ENCODE results near the gene SPHK2.
"Not testable (repeated sequence)": the region's sequence is repeated elsewhere in the genome, so short reads cannot be mapped to it uniquely, and the experiment has no call there.

Gene SPHK2

GRCh38 chr19:48624791-48625723 lies 5.8 kb downstream of the SPHK2 start:
- no peak for DNase-seq (ENCODE audit: low read depth)

- DNase-seq (ENCODE audit: low read depth), result no peak
These were observed 6.6 kb downstream of the SPHK2 start for GRCh38 chr19:48625891-48626327.

- no peak for DNase-seq (ENCODE audit: low read depth)
These were observed 8.0 kb downstream of the SPHK2 start for GRCh38 chr19:48627201-48627864.

GRCh38 chr19:48627865-48628314 lies 8.6 kb downstream of the SPHK2 start:
- no peak for DNase-seq (ENCODE audit: low read depth)

GRCh38 chr19:48628486-48629296 lies 9.4 kb downstream of the SPHK2 start:
- no peak for DNase-seq (ENCODE audit: low read depth)

- DNase-seq (ENCODE audit: low read depth), result no peak
These were observed 9.9 kb downstream of the SPHK2 start for GRCh38 chr19:48629297-48629598.

GRCh38 chr19:48629599-48630295 lies 10.4 kb downstream of the SPHK2 start:
- no peak for DNase-seq (ENCODE audit: low read depth)

GRCh38 chr19:48630296-48631063 lies 11.2 kb downstream of the SPHK2 start:
- DNase-seq (ENCODE audit: low read depth), result no peak

- no peak for DNase-seq (ENCODE audit: low read depth)
These were observed 11.9 kb downstream of the SPHK2 start for GRCh38 chr19:48631225-48631624.

GRCh38 chr19:48632286-48632685 lies 13.0 kb downstream of the SPHK2 start:
- DNase-seq (ENCODE audit: low read depth), result not testable (repeated sequence)

GRCh38 chr19:48632692-48633147 lies 13.4 kb downstream of the SPHK2 start:
- DNase-seq (ENCODE audit: low read depth), result no peak

GRCh38 chr19:48633148-48634035 lies 14.1 kb downstream of the SPHK2 start:
- no peak for DNase-seq (ENCODE audit: low read depth)

- DNase-seq (ENCODE audit: low read depth), result no peak
These were observed 14.7 kb downstream of the SPHK2 start for GRCh38 chr19:48634036-48634342.

GRCh38 chr19:48634424-48635262 lies 15.3 kb downstream of the SPHK2 start:
- DNase-seq (ENCODE audit: low read depth), result no peak

- DNase-seq (ENCODE audit: low read depth), result no peak
These were observed 16.1 kb downstream of the SPHK2 start for GRCh38 chr19:48635263-48635965.

GRCh38 chr19:48635966-48636858 lies 16.9 kb downstream of the SPHK2 start:
- DNase-seq (ENCODE audit: low read depth), result no peak

- no peak for DNase-seq (ENCODE audit: low read depth)
These were observed 17.6 kb downstream of the SPHK2 start, which contains the start of gene DBP for GRCh38 chr19:48636859-48637448. Gene DBP (minus strand): TSS chr19:48637379. CDS start chr19:48636994, 385 bp downstream.

Measured in GM04503 (cell line).